H1 (cell line): ENCODE measurements around the gene FANCI. TPM values are rescaled to one million over a fixed set of nuclear protein-coding genes. Genes with fewer than 3 reads are reported as not detected.

Experiments
- CTCF ChIA-PET: fragments of 300-600 bp; sonication (Branson Sonifier 250); formaldehyde crosslinking; loops from one replicate; lab custom pipeline; 2021; ENCODE audit not compliant: partially characterized antibody; lab: Charles Lee
- POLR2A ChIA-PET: fragments of 300-600 bp; sonication (Branson Sonifier 250); formaldehyde crosslinking; loops from one replicate; lab custom pipeline; 2021; ENCODE audit warnings: inconsistent platforms; ENCODE audit not compliant: partially characterized antibody; lab: Charles Lee
- DNase-seq, 2 experiments: peaks; one replicate each; pipeline versions ENCODE4 v3.0.0 to v3.0.0-alpha.2; 2010 to 2022; ENCODE audit warnings: low spot score in 2 of 2, low read depth in 1 of 2, mixed read lengths in 1 of 2
- FAIRE-seq: peaks from 2 replicates; lab custom pipeline; 2011; peaks lifted over from hg19 to GRCh38; lab: Jason Lieb, UNC
- H2AFZ ChIP-seq: 2 replicates; pipeline ENCODE4 v1.8.1; 2012; ENCODE audit warnings: low read length, inconsistent platforms
- H2AK5ac ChIP-seq: 2 replicates; pipeline ENCODE4 v1.6.1; 2013; ENCODE audit warnings: low read depth, low read length
- H2BK120ac ChIP-seq: replicated peaks from 2 replicates; pipeline ENCODE3; 2013; ENCODE audit warnings: low read depth, low read length, inconsistent platforms
- H2BK12ac ChIP-seq: 2 replicates; pipeline ENCODE4 v1.6.1; 2013; ENCODE audit warnings: low read depth, low read length
- H2BK15ac ChIP-seq: 2 replicates; pipeline ENCODE4 v1.6.1; 2013; ENCODE audit warnings: low read length
- H2BK20ac ChIP-seq: 2 replicates; pipeline ENCODE4 v1.6.1; 2013; ENCODE audit warnings: low read length
- H2BK5ac ChIP-seq: 2 replicates; pipeline ENCODE4 v1.6.1; 2013; ENCODE audit warnings: low read depth, low read length
- H3K14ac ChIP-seq: 2 replicates; pipeline ENCODE4 v1.6.1; 2013; ENCODE audit warnings: inconsistent platforms; ENCODE audit not compliant: insufficient read length
- H3K18ac ChIP-seq: 2 replicates; pipeline ENCODE4 v1.6.1; 2013; ENCODE audit warnings: low read length; ENCODE audit errors: extremely low read depth
- H3K23ac ChIP-seq: 2 replicates; pipeline ENCODE4 v1.6.1; 2013; ENCODE audit warnings: inconsistent platforms; ENCODE audit not compliant: insufficient read length
- H3K23me2 ChIP-seq: 2 replicates; pipeline ENCODE4 v1.6.1; 2013; ENCODE audit warnings: low read depth, low read length
- H3K27ac ChIP-seq: 2 replicates; pipeline ENCODE4 v1.6.1; 2011; ENCODE audit warnings: low read depth, low read length, inconsistent platforms
- H3K27me3 ChIP-seq, 4 experiments: replicated peaks in 1 of 4; 1 replicate in 1 of 4; 2 replicates in 3 of 4; pipeline versions ENCODE4 v1.6.1 to v1.8.1; 2011 to 2013; ENCODE audit warnings: low read length in 3 of 4, mild to moderate bottlenecking in 3 of 4, inconsistent platforms in 2 of 4, mixed read lengths in 2 of 4, moderate library complexity in 1 of 4; ENCODE audit not compliant: control insufficient read depth in 3 of 4, insufficient read depth in 3 of 4; ENCODE audit errors: extremely low read depth in 1 of 4
- H3K36me3 ChIP-seq, 4 experiments: 2 replicates each; pipeline versions ENCODE4 v1.6.1 to v1.8.1; 2011 to 2013; ENCODE audit warnings: mild to moderate bottlenecking in 4 of 4, low read length in 3 of 4, moderate library complexity in 2 of 4, control low read depth in 1 of 4, inconsistent platforms in 1 of 4; ENCODE audit not compliant: insufficient read depth in 4 of 4, control insufficient read depth in 2 of 4
- H3K4ac ChIP-seq: replicated peaks from 2 replicates; pipeline ENCODE3; 2013; ENCODE audit warnings: low read length, low read depth, mixed read lengths, inconsistent platforms; ENCODE audit not compliant: insufficient read length
- H3K4me1 ChIP-seq, 4 experiments: replicated peaks in 1 of 4; 1 replicate in 1 of 4; 2 replicates in 3 of 4; pipeline versions ENCODE4 v1.6.1 to v1.8.1; 2011 to 2013; ENCODE audit warnings: low read length in 3 of 4, inconsistent platforms in 2 of 4, mixed read lengths in 1 of 4; ENCODE audit not compliant: insufficient read depth in 4 of 4, control insufficient read depth in 3 of 4
- H3K4me2 ChIP-seq, 2 experiments: 2 replicates each; pipeline versions ENCODE4 v1.6.1 to v1.8.1; 2011 to 2013; ENCODE audit warnings: low read depth in 2 of 2, low read length in 2 of 2, control low read depth in 1 of 2, inconsistent platforms in 1 of 2, mild to moderate bottlenecking in 1 of 2; ENCODE audit not compliant: insufficient read depth in 1 of 2
- H3K4me3 ChIP-seq, 4 experiments: fragments of 200-600, 300-600 bp in 1 of 4; sonication (generic), shearing (Covaris generic), sonication (Bioruptor Twin) in 1 of 4; 2 replicates each; pipeline versions ENCODE4 v1.5.1 to v1.8.1; 2011 to 2016; ENCODE audit warnings: low read length in 4 of 4, low read depth in 3 of 4, control low read depth in 2 of 4, inconsistent platforms in 2 of 4, mild to moderate bottlenecking in 2 of 4, mixed read lengths in 1 of 4, moderate library complexity in 1 of 4; ENCODE audit not compliant: insufficient read depth in 2 of 4; ENCODE audit errors: extremely low read depth in 1 of 4
- H3K56ac ChIP-seq: replicated peaks from 2 replicates; pipeline ENCODE3; 2013; ENCODE audit warnings: low read depth, mild to moderate bottlenecking, mixed read lengths, low read length, inconsistent platforms; ENCODE audit not compliant: insufficient read length
- H3K79me1 ChIP-seq: 2 replicates; pipeline ENCODE4 v1.6.1; 2013; ENCODE audit warnings: low read depth, low read length, control low read depth
- H3K79me2 ChIP-seq, 2 experiments: 2 replicates each; pipeline versions ENCODE4 v1.6.1 to v1.8.1; 2012 to 2013; ENCODE audit warnings: low read length in 2 of 2, mild to moderate bottlenecking in 2 of 2, inconsistent platforms in 1 of 2; ENCODE audit not compliant: insufficient read depth in 2 of 2, control insufficient read depth in 1 of 2
- H3K9ac ChIP-seq, 4 experiments: replicated peaks in 1 of 4; 1 replicate in 1 of 4; 2 replicates in 3 of 4; pipeline versions ENCODE4 v1.6.1 to v1.8.1; 2011 to 2013; ENCODE audit warnings: low read depth in 3 of 4, low read length in 3 of 4, control low read depth in 2 of 4, mild to moderate bottlenecking in 2 of 4, moderate library complexity in 2 of 4, inconsistent platforms in 1 of 4; ENCODE audit errors: extremely low read depth in 1 of 4
- H3K9me3 ChIP-seq, 2 experiments: 2 replicates each; pipeline versions ENCODE4 v1.6.1 to v1.8.1; 2012 to 2013; ENCODE audit warnings: mild to moderate bottlenecking in 2 of 2, moderate library complexity in 2 of 2, control low read depth in 1 of 2, inconsistent platforms in 1 of 2, low read depth in 1 of 2, low read length in 1 of 2, mixed read lengths in 1 of 2; ENCODE audit not compliant: insufficient read depth in 2 of 2
- H4K20me1 ChIP-seq, 2 experiments: replicated peaks in 1 of 2; 2 replicates each; pipeline versions ENCODE3 to v1.8.1; 2011 to 2013; ENCODE audit warnings: inconsistent platforms in 2 of 2, low read length in 2 of 2, mild to moderate bottlenecking in 1 of 2; ENCODE audit not compliant: insufficient read depth in 2 of 2, control insufficient read depth in 1 of 2
- H4K5ac ChIP-seq: 2 replicates; pipeline ENCODE4 v1.6.1; 2013; ENCODE audit warnings: low read length, low read depth, mixed read lengths, inconsistent platforms; ENCODE audit not compliant: insufficient read length
- H4K8ac ChIP-seq: 2 replicates; pipeline ENCODE4 v1.8.0; 2013; ENCODE audit warnings: mild to moderate bottlenecking, moderate library complexity, low read length, inconsistent platforms; ENCODE audit not compliant: insufficient read depth; ENCODE audit errors: extremely low read depth
- H4K91ac ChIP-seq: replicated peaks from 2 replicates; pipeline ENCODE3; 2013; ENCODE audit warnings: low read length, mixed read lengths, inconsistent platforms; ENCODE audit not compliant: insufficient read length
- POLR2AphosphoS5 ChIP-seq: IDR thresholded peaks from 2 replicates; pipeline ENCODE4 v1.6.1; 2011; ENCODE audit warnings: low read depth, low read length
- WGBS, 2 experiments: shearing (Covaris generic) in 1 of 2; methylation state at CpG; one replicate each; pipeline versions ENCODE4 v1.1.6 to v1.1.7; 2013 to 2015; ENCODE audit warnings: low lambda C conversion rate in 2 of 2, mixed read lengths in 2 of 2, inconsistent platforms in 1 of 2, low coverage in 1 of 2, missing lambda C conversion rate in 1 of 2; ENCODE audit not compliant: insufficient replicate concordance in 2 of 2, insufficient coverage in 1 of 2, insufficient read length in 1 of 2; ENCODE audit errors: extremely low coverage in 1 of 2, missing lambda C conversion rate in 1 of 2; 5-methylcytosine and 5-hydroxymethylcytosine counted together
- polyA plus RNA-seq, 7 experiments: library from polyadenylated mRNA; depleted of rRNA in 3 of 7; stranded (reverse) in 5 of 7; unstranded in 2 of 7; fragments of >200 nt in 5 of 7; fragments of 200-250 nt in 2 of 7; gene quantifications; 1 replicate in 5 of 7; 2 replicates in 1 of 7; 4 replicates in 1 of 7; pipeline versions ENCODE4 v1.2.1 to v1.2.3, GENCODE V29; 2011 to 2013; ENCODE audit warnings: missing spikeins in 2 of 7, mixed read lengths in 2 of 7
- total RNA-seq: library from RNA; stranded (reverse); fragmentation: NEBNext Ultra II Directional; extraction: Animal tissue kit (Norgen Biotek cat#: 25700); gene quantifications from 2 replicates; pipeline ENCODE4 v1.2.1, GENCODE V29; 2021

Gene FANCI
- total and polyA plus RNA-seq, 2 of the 8 experiments (the other 6 are each of a cell fraction or from before 2014, with no cell fraction given), result 37.8 to 115 TPM

DNA sequence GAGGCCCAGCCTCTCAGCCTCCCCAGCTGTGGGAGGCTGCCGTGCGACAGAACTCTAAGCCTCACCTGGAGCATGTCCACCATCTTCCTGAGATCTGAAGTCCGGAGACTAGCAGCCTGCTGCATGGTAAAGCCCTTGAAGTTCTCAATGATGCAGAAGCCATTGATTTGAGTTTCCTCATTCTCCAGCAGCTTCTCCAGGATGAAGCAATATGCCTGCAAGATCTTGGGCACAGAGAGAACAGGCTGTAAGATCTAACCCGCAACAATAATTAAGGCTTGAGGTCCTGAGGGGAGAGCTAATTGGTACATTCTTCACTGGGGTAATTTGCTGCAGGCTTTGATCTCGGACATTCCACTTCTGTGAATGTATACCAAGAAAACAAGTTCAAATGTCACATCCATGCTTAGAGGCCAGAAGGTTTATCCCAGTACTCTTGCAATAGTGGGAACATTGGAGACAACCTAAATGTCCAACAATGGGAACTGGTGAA lies 32.1 kb upstream of the FANCI start:
- no peak overlapping the region for H3K4me2 ChIP-seq
- CTCF ChIA-PET, result no interaction called here
- no peak for TF ChIP-seq POLR2AphosphoS5

More for the DNA sequence above, 32.1 kb upstream of the FANCI start:
- H3K79me2 ChIP-seq, result no peaks in the 10 kb centered on the region
- H2BK120ac ChIP-seq, result no peak overlapping the region
- no peak overlapping the region for H2BK20ac ChIP-seq
- H3K23ac ChIP-seq, result no peak overlapping the region
- H3K18ac ChIP-seq, result no peak overlapping the region
- no peak overlapping the region for H4K5ac ChIP-seq
- DNase-seq, result no peak
- no peak overlapping the region for H3K9ac ChIP-seq
- POLR2A ChIA-PET, result no interaction called here
- H3K36me3 ChIP-seq, result no peaks in the 10 kb centered on the region
- H2BK5ac ChIP-seq, result no peak overlapping the region
- no peaks in the 10 kb centered on the region for H4K20me1 ChIP-seq
- no peak overlapping the region for H3K4me3 ChIP-seq
- no peak overlapping the region for H2BK12ac ChIP-seq
- 76% methylated on average over 5 of the region's 5 CpGs; no CpG with 5 or more reads in 1 of the 2 experiments for WGBS, 2 experiments
- H4K91ac ChIP-seq, result no peak overlapping the region
- H3K14ac ChIP-seq, result no peak overlapping the region
- H3K79me1 ChIP-seq, result no peaks in the 10 kb centered on the region
- H3K27me3 ChIP-seq, result no peaks in the 10 kb centered on the region; a peak in 1 of 7 replicates
- no peaks in the 10 kb centered on the region; a peak in 1 of 7 replicates for H3K4me1 ChIP-seq
- H2AFZ ChIP-seq, result no peak overlapping the region
- no peaks in the 10 kb centered on the region for H3K9me3 ChIP-seq
- no peaks in the 10 kb centered on the region for H3K23me2 ChIP-seq
- no peak for FAIRE-seq
- no peak overlapping the region for H3K56ac ChIP-seq
- no peak overlapping the region for H3K4ac ChIP-seq
- H2BK15ac ChIP-seq, result no peak overlapping the region
- H4K8ac ChIP-seq, result no peak overlapping the region
- no peak overlapping the region for H2AK5ac ChIP-seq
- H3K27ac ChIP-seq, result no peak overlapping the region
